Activated T-cell treated with anti-CD3 and anti-CD28 coated beads, Interleukin-2, amount 50 U/mL, for 24 hours (primary cell): Measurements from ENCODE around the gene CFAP300.

Source experiments
- DNase-seq: peaks from one replicate; pipeline ENCODE4 v3.0.0-alpha.2; 2020
- H3K27ac Mint-ChIP-seq: 2 replicates; pipeline ENCODE4 v1.8.0; 2020; ENCODE audit warnings: mild to moderate bottlenecking, mixed read lengths
- H3K27me3 Mint-ChIP-seq: 2 replicates; pipeline ENCODE4 v1.8.0; 2020; ENCODE audit warnings: mixed read lengths
- H3K36me3 Mint-ChIP-seq: 2 replicates; pipeline ENCODE4 v1.8.0; 2020; ENCODE audit warnings: low read depth, mixed read lengths
- H3K4me1 Mint-ChIP-seq: 2 replicates; pipeline ENCODE4 v1.8.0; 2020; ENCODE audit warnings: low read depth, mixed read lengths
- H3K4me3 Mint-ChIP-seq: 2 replicates; pipeline ENCODE4 v1.8.0; 2020; ENCODE audit warnings: mild to moderate bottlenecking, moderate library complexity, mixed read lengths
- H3K9me3 Mint-ChIP-seq: 2 replicates; pipeline ENCODE4 v1.8.0; 2020; ENCODE audit warnings: mixed read lengths

CFAP300 gene

GRCh38 chr11:102109896-102110760, 62.9 kb downstream of the CFAP300 start, which contains the start of gene YAP1:
YAP1 (plus strand) TSS chr11:102110447; CDS start chr11:102110849, 402 bp downstream.
- peaks cover 62% of the 10 kb centered on the region for H3K27me3 Mint-ChIP-seq
- DNase-seq: peak; percentile 78
- H3K36me3 Mint-ChIP-seq: peaks cover 2% of the 10 kb centered on the region
- H3K27ac Mint-ChIP-seq: peak within 1 kb of the TSS; percentile 80
- H3K9me3 Mint-ChIP-seq: no peaks in the 10 kb centered on the region
- peaks cover 15% of the 10 kb centered on the region for H3K4me1 Mint-ChIP-seq
- H3K4me3 Mint-ChIP-seq: peak within 1 kb of the TSS; percentile 84

GRCh38 chr11:102110761-102111010, 63.4 kb downstream of the CFAP300 start:
- no peaks in the 10 kb centered on the region for H3K9me3 Mint-ChIP-seq
- DNase-seq: no peak
- H3K36me3 Mint-ChIP-seq: peaks cover 2% of the 10 kb centered on the region
- H3K4me1 Mint-ChIP-seq: peaks cover 15% of the 10 kb centered on the region
- no peak overlapping the region for H3K4me3 Mint-ChIP-seq
- no peak overlapping the region for H3K27ac Mint-ChIP-seq
- peaks cover 63% of the 10 kb centered on the region for H3K27me3 Mint-ChIP-seq

- DNase-seq: no peak
- H3K4me3 Mint-ChIP-seq: peak overlapping the region; percentile 67
- H3K36me3 Mint-ChIP-seq: peaks cover 2% of the 10 kb centered on the region
- no peaks in the 10 kb centered on the region for H3K9me3 Mint-ChIP-seq
- H3K27ac Mint-ChIP-seq: no peak overlapping the region
- H3K4me1 Mint-ChIP-seq: peaks cover 15% of the 10 kb centered on the region
- peaks cover 65% of the 10 kb centered on the region for H3K27me3 Mint-ChIP-seq
These were observed 64.0 kb downstream of the CFAP300 start for GRCh38 chr11:102111011-102111786.

- H3K4me3 Mint-ChIP-seq: peak overlapping the region; percentile 67
- peak; percentile 30 for DNase-seq
- H3K4me1 Mint-ChIP-seq: peaks cover 15% of the 10 kb centered on the region
- no peaks in the 10 kb centered on the region for H3K9me3 Mint-ChIP-seq
- H3K36me3 Mint-ChIP-seq: peaks cover 2% of the 10 kb centered on the region
- H3K27me3 Mint-ChIP-seq: peaks cover 67% of the 10 kb centered on the region
- H3K27ac Mint-ChIP-seq: no peak overlapping the region
These were observed 64.7 kb downstream of the CFAP300 start for GRCh38 chr11:102111787-102112508.

- Mint-ChIP-seq H3K9me3 (no peaks in the 10 kb centered on the region), H3K27ac (no peak overlapping the region), H3K27me3 (peaks cover 67% of the 10 kb centered on the region), H3K4me1 (peaks cover 16% of the 10 kb centered on the region), H3K4me3 (peak overlapping the region; percentile 67), H3K36me3 (peaks cover 2% of the 10 kb centered on the region)
- DNase-seq: no peak
These were observed 65.2 kb downstream of the CFAP300 start for GRCh38 chr11:102112509-102112821.

GRCh38 chr11:102114032-102114431, 66.8 kb downstream of the CFAP300 start:
- no peak for DNase-seq
- H3K4me1 Mint-ChIP-seq: peaks cover 17% of the 10 kb centered on the region
- no peak overlapping the region for H3K4me3 Mint-ChIP-seq
- H3K27ac Mint-ChIP-seq: no peak overlapping the region
- no peaks in the 10 kb centered on the region for H3K9me3 Mint-ChIP-seq
- H3K36me3 Mint-ChIP-seq: peaks cover 2% of the 10 kb centered on the region
- peaks cover 55% of the 10 kb centered on the region for H3K27me3 Mint-ChIP-seq

- DNase-seq: no peak
- Mint-ChIP-seq H3K36me3 (no peaks in the 10 kb centered on the region), H3K9me3 (no peaks in the 10 kb centered on the region), H3K4me1 (peaks cover 9% of the 10 kb centered on the region), H3K27ac (no peak overlapping the region), H3K4me3 (no peak overlapping the region), H3K27me3 (peaks cover 48% of the 10 kb centered on the region)
These were observed 68.3 kb downstream of the CFAP300 start for GRCh38 chr11:102115557-102115956.

- Mint-ChIP-seq H3K4me1 (peaks cover 7% of the 10 kb centered on the region), H3K27ac (no peak overlapping the region), H3K27me3 (peaks cover 47% of the 10 kb centered on the region), H3K9me3 (no peaks in the 10 kb centered on the region), H3K4me3 (no peak overlapping the region), H3K36me3 (no peaks in the 10 kb centered on the region)
- no peak for DNase-seq
These were observed 69.4 kb downstream of the CFAP300 start for GRCh38 chr11:102116453-102117205.

- H3K4me1 Mint-ChIP-seq: peaks cover 2% of the 10 kb centered on the region
- DNase-seq: no peak
- H3K36me3 Mint-ChIP-seq: no peaks in the 10 kb centered on the region
- H3K9me3 Mint-ChIP-seq: no peaks in the 10 kb centered on the region
- H3K4me3 Mint-ChIP-seq: no peak overlapping the region
- H3K27me3 Mint-ChIP-seq: peaks cover 46% of the 10 kb centered on the region
- no peak overlapping the region for H3K27ac Mint-ChIP-seq
These were observed 70.4 kb downstream of the CFAP300 start for GRCh38 chr11:102117472-102118113.

GRCh38 chr11:102118937-102119336, 71.7 kb downstream of the CFAP300 start:
- peaks cover 45% of the 10 kb centered on the region for H3K27me3 Mint-ChIP-seq
- H3K27ac Mint-ChIP-seq: no peak overlapping the region
- H3K4me3 Mint-ChIP-seq: no peak overlapping the region
- no peak for DNase-seq
- no peaks in the 10 kb centered on the region for H3K36me3 Mint-ChIP-seq
- peaks cover 2% of the 10 kb centered on the region for H3K4me1 Mint-ChIP-seq
- no peaks in the 10 kb centered on the region for H3K9me3 Mint-ChIP-seq

GRCh38 chr11:102119997-102120396, 72.8 kb downstream of the CFAP300 start:
- Mint-ChIP-seq H3K36me3 (no peaks in the 10 kb centered on the region), H3K4me3 (no peak overlapping the region), H3K4me1 (peaks cover 2% of the 10 kb centered on the region), H3K27ac (no peak overlapping the region), H3K27me3 (peaks cover 49% of the 10 kb centered on the region), H3K9me3 (peaks cover 4% of the 10 kb centered on the region)
- DNase-seq: no peak

- Mint-ChIP-seq H3K27ac (no peak overlapping the region), H3K4me1 (peaks cover 2% of the 10 kb centered on the region), H3K27me3 (peaks cover 44% of the 10 kb centered on the region), H3K36me3 (no peaks in the 10 kb centered on the region), H3K4me3 (no peak overlapping the region), H3K9me3 (peaks cover 4% of the 10 kb centered on the region)
- no peak for DNase-seq
These were observed 73.3 kb downstream of the CFAP300 start for GRCh38 chr11:102120437-102120973.

GRCh38 chr11:102121329-102121728, 74.1 kb downstream of the CFAP300 start:
- peaks cover 2% of the 10 kb centered on the region for H3K4me1 Mint-ChIP-seq
- H3K4me3 Mint-ChIP-seq: no peak overlapping the region
- DNase-seq: no peak
- peaks cover 4% of the 10 kb centered on the region for H3K9me3 Mint-ChIP-seq
- peaks cover 40% of the 10 kb centered on the region for H3K27me3 Mint-ChIP-seq
- H3K36me3 Mint-ChIP-seq: no peaks in the 10 kb centered on the region
- no peak overlapping the region for H3K27ac Mint-ChIP-seq
